Inferior parietal cortex (tissue), 1 donor: ENCODE results near the gene SYNGR4.
A peak's percentile ranks its signal among the peaks of the same experiment; 100 is the strongest.

Experiments
- DNase-seq: peaks from one replicate; pipeline ENCODE4 v3.0.0-alpha.2; 2016; ENCODE audit errors: extremely low spot score

SYNGR4 gene

GRCh38 chr19:48341515-48342413, 22.4 kb upstream of the SYNGR4 start:
- DNase-seq: no peak

- DNase-seq: no peak
Measured at GRCh38 chr19:48342414-48342738, 21.8 kb upstream of the SYNGR4 start.

GRCh38 chr19:48342841-48343540, 21.2 kb upstream of the SYNGR4 start:
- no peak for DNase-seq

- no peak for DNase-seq
Measured at GRCh38 chr19:48344892-48345291, 19.3 kb upstream of the SYNGR4 start.

GRCh38 chr19:48346191-48346590, 18.0 kb upstream of the SYNGR4 start:
- no peak for DNase-seq

GRCh38 chr19:48348045-48348444, 16.1 kb upstream of the SYNGR4 start:
- DNase-seq: no peak

GRCh38 chr19:48348737-48349136, 15.4 kb upstream of the SYNGR4 start:
- DNase-seq: no peak

GRCh38 chr19:48350856-48351255, 13.3 kb upstream of the SYNGR4 start:
- DNase-seq: no peak

- peak; percentile 30 for DNase-seq
Measured at GRCh38 chr19:48351341-48351752, 12.8 kb upstream of the SYNGR4 start.

GRCh38 chr19:48353677-48354076, 10.5 kb upstream of the SYNGR4 start:
- no peak for DNase-seq

GRCh38 chr19:48354332-48354992, 9.7 kb upstream of the SYNGR4 start:
- DNase-seq: no peak

GRCh38 chr19:48355365-48355954, 8.7 kb upstream of the SYNGR4 start:
- no peak for DNase-seq

- no peak for DNase-seq
Measured at GRCh38 chr19:48359123-48359522, 5.0 kb upstream of the SYNGR4 start.

GRCh38 chr19:48361912-48362311, 2.3 kb upstream of the SYNGR4 start:
- DNase-seq: no peak

- DNase-seq: peak; percentile 93
Measured at GRCh38 chr19:48362716-48363499, 1.3 kb upstream of the SYNGR4 start.

GRCh38 chr19:48363500-48363809, 712 bp upstream of the SYNGR4 start:
- DNase-seq: no peak

GRCh38 chr19:48364598-48365348, 606 bp downstream of the SYNGR4 start:
- DNase-seq: no peak

GRCh38 chr19:48365602-48366001, 1.4 kb downstream of the SYNGR4 start:
- DNase-seq: no peak

- no peak for DNase-seq
Measured at GRCh38 chr19:48367855-48368254, 3.7 kb downstream of the SYNGR4 start.

GRCh38 chr19:48368936-48369335, 4.8 kb downstream of the SYNGR4 start:
- DNase-seq: no peak

GRCh38 chr19:48370955-48371354, 6.8 kb downstream of the SYNGR4 start:
- DNase-seq: no peak
